ENCODE measurements around the gene ORM1.

The ORM1 gene

GRCh38 chr9:114366334-114367128 is 43.6 kb downstream of the ORM1 start:
- DNase-seq (ENCODE audit: low read depth in 2 of 2) = no peak

- DNase-seq (ENCODE audit: low read depth in 2 of 2) = no peak
These were observed 44.5 kb downstream of the ORM1 start for GRCh38 chr9:114367366-114367765.

DNA sequence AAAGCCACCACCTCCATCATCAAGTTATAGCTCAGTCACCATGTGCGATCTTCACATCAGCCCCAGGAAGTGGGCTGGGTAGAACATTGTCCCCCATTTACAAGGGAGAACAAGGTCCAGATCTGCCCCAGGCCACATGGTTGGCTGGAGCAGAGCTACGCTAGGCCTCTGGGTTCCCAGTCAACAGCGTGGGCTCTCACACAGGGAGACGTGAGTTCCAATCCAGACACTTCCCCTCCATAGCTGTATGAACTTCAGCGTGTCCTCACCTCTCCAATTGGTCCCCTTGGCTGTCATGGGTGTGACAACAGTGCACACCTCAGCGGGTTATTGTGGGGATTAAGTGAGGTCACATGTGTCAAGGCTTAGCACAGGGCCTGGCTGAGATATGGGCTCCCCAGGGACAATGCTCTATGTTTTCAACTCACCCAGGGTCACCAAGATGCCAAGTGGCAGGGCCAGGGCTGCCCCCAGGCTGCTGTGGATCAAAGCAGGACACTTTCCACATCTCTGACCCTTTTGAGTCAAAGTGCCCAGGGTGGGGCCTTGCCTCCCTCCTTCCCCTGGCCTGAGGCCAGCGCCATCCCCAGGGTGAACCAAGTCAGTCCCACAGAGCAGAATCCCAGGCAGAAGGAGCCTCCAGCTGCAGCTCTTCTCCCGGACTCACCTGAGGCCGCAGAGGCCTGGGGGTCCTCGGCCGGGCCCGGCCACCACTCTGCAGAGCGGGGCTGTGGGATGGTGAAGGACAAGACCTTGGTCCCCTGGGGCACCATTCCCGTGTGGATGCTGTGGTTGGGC is 45.1 kb downstream of the ORM1 start:
- DNase-seq (ENCODE audit: low read depth in 2 of 2) = no peak

DNA sequence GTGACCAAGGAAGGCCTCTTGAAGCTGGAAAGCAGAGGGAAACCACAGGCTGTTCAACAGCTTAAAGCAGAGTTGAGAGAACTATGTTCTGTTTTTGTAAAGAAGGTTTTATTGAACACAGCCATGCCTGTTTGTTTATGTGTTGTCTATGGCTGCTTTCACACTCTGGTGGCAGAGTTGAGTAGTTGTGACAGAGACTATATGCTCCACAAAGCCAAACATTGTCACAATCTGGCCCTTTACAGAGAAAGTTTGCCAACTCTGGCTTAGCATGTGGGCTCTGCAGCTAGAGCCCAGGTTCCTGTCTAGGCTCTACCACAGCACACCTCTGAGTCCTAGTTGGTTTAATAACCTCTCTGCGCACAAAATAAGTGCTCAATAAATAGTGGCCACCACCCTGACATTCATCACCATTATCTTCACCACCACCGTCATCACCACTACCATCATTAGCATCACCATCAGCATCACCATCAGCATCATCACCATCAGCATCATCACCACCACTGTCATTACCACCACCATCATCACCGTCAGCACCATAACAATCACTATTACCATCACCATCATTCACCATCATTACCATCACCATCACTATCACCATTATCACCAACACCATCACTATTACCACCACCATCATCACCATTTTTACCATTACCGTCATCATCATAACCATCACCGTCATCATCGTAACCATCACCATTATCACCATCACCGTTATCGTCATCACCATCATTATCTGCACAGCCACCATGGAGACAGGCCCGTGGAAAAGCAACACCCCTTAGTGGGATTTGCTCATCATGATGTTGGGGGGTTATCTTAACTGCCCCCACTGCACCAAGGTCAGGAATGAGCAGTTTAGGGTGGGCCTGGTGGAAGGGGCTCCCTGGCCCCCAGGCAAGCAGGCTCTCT is 46.6 kb downstream of the ORM1 start:
- DNase-seq (ENCODE audit: low read depth in 2 of 2) = no peak

- no peak for DNase-seq (ENCODE audit: low read depth in 2 of 2)
These were observed 47.5 kb downstream of the ORM1 start for GRCh38 chr9:114370251-114370967.

DNA sequence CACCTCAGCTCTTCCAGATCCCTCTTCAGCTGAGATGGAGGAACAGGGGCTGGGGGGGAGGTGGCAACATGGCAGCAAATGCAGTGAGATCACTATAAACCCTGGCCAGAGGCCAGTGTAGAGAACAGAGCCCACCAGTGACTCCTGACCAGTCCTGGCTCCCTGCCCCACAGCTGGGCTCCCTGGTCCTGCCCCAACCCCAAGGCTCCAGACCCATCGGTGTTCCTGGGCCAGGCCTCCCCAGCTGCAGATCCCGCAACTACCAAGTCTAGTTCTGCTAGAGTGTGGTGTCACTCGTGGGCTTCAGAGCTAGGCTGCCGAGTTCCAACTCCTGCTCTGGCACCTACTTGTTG is 48.0 kb downstream of the ORM1 start:
- no peak for DNase-seq (ENCODE audit: low read depth in 2 of 2)

DNA sequence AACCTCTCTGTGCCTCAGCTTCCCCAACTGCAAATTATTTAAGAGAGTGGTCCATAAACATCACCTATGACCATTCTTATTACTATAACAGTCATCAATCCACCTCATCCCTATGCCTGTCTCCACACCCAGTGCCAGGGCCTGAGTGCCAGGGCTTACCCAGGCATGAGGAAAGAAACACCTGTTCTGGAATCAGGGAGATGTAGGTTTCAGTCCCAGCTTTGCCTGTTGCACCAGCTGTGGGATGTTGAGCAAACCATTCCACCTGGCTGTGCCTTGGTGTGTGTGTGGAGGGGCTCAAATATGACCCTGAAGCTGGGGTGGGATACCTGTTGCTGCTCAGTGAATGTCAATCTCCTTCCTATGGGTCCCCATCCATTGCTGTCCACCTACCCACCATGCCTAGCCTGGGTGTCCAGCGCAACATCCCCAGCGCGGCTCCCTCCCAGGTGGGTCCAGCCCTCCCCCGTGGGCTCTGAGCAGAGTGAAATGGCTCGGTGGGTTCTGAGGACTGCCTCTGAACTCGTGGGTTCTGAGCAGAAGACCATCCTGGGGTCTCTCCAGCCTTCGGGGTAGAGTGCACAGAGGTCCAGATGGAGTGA is 48.5 kb downstream of the ORM1 start:
- no peak for DNase-seq (ENCODE audit: low read depth in 2 of 2)

DNA sequence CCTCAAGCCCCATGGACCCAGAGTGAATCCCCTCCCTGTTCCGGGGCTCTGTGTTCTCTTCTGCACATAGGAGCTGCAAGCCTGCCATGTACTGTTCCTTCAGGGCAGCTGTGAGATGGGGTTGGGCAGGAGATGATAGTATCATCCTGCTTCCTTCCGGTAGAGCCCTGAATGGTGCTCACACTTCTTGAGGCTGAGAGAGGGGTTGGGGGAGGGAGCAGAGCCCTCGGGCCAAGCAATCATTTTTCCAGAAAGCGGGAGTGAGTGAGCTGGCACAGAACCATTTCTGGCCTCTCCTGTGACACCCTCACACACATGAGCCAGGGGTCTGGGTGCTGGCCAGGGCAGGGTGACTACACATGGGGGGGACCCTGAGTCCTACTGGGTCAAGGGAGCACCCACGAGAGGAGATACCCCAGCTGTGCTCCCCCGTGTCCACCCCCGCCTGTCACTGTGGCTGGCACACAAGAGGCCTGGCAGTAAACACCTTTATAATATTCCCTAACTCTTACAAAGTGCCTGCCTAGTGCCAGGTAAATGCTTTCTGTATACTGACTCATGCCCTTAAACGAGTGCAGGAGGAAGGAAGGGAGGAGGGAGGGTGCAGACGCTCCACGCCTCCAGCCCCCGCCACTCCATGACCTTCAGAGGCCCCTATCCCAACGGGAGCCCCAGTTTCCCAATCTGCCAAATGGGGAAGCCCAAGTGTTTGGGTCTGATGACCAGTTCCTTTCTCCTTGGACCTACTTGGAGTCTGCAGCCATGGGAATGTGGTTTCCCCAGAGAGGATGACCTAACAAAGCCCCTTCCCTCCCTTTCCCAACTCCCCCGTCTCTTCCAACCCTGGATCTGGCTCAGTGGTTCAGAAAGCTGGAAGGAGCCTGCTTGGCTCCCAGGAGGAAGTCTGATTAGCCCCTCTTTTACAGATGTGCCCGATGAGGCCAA is 49.3 kb downstream of the ORM1 start:
- no peak for DNase-seq (ENCODE audit: low read depth in 2 of 2)

DNA sequence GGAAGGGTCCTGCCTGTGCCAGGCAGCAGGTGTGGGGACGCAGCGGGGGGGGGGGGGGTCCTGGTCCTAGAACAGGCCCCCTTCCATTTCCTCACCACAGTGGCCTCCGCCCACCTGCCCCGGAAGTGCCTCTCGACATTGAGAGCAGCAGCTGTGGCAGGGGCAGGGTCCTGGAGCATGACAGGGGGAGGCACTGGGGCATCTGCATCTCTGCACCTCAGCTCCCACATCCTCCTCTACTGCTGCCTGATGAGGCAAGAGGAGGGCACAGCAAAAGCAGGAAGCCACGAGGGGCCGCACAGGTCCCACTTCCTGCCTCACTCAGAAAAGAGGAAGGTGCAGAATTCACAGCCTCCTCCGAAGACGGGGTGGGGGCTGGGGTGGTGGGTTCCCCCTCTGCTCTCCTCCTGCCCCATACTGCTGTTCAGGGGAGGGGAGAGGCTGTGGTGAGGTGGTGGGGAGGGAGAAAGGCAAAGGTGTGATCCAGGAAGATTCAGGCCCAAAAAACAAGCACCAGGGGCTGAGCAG is 50.1 kb downstream of the ORM1 start:
- DNase-seq (ENCODE audit: low read depth in 2 of 2) = peak; percentile 64 to 67

DNA sequence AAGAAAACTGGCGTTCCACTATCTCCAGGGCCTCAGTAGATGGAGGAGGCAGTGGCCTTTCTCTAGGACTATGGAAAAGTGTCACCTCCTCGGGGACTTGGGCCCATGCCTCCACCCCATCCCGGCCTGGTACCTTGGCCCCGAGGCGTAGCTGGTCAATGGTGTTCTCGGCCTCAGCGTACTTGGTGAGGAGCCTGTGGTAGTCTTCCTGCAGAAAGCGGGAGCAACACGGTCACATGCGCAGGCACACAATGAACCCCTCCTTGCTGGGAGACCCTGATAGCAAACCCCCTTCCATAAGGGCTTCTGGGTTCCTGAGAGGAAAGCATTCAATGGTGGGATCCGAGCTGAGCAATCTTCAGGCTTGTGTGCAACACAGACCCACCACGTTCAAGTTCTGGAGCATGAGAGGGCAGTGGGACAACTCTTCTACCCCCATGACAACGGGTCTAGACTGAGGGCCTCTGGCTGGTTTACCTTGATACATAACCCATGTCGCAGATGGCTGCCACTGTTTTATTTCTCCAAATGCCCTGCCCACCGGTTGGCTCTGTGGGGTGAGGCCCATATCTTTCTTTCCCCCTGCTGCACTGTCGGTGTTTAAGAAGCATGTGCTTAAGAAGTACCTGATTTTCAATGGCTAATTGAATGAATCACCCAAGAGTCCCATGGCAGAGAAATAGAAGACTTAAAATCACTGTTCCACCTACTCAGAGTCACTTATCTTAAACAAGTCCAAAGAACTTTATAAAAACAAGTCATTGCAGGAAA is 51.2 kb downstream of the ORM1 start:
- DNase-seq (ENCODE audit: low read depth in 2 of 2) = no peak

DNA sequence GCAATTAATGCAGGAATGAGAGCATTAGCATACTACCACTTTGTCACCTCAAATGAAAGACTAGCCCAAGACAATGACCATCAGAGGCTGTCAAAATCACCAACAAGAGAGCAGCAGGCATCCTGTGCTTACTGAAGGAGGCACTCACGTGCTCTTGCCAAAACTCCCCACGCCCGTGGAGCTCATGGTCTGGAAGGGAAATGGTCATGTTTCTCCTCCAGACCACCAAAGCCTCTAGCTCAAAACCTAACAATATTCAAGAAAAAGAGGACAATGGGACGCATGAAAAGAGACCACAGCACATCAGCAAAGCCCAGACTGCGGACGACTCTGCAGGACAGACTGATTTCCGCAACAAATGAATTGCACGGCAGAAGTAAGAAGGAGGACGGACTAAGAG is 52.0 kb downstream of the ORM1 start:
- no peak for DNase-seq (ENCODE audit: low read depth in 2 of 2)

DNA sequence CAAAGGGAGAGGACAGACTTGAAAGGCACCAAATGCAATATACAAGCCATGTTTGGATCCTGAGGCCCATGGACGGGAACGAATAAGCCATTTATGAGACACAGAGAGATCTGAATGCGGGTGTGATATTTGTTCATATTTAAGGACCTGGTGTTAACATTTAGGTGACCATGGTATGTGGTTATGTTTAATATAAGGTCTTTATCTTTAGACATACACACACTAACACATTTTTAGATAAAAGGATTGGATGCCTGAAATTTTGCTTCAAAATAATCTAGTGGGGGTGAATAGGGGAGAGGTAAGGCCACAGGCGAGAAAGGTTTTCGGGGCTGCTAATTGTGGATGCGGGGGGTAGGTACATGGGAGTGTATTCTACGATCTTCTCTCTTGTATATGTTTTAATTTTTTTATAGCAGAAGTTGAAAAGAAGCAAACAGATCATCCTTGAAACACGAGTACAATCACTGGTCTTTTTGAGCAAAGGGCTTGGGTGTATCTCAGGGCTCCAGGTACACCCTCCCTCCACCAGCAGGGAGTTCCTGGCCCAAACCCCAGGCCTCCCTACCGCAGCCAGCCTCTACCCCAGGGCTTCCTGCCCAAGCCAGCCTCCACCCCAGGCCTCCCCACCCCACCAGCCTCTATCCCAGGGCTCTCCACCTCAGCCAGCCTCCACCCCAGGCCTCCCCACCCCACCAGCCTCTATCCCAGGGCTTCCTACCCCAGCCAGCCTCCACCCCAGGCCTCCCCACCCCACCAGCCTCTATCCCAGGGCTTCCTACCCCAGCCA is 52.7 kb downstream of the ORM1 start:
- no peak for DNase-seq (ENCODE audit: low read depth in 2 of 2)

Data from stimulated activated CD4-positive, alpha-beta T cell treated with anti-CD3 and anti-CD28 coated beads, Interleukin-15, amount 100 ng/mL, for 48 hours (primary cell).